GM19452 (cell line): ENCODE results near the gene CHRM1.

Experiments used
- ATAC-seq: cut with Tn5 transposase; IDR thresholded peaks from one replicate; pipeline ENCODE4 v1.9.1; 2021; ENCODE audit not compliant: unreplicated experiment

CHRM1 gene

GRCh38 chr11:62908468-62909072 is 12.6 kb downstream of the CHRM1 start:
- ATAC-seq = no peak

- ATAC-seq = no peak
Measured at GRCh38 chr11:62905927-62906531, 15.1 kb downstream of the CHRM1 start.

- ATAC-seq = no peak
Measured at GRCh38 chr11:62905296-62905695, 15.9 kb downstream of the CHRM1 start.

GRCh38 chr11:62902932-62903331 is 18.2 kb downstream of the CHRM1 start:
- no peak for ATAC-seq

- no peak for ATAC-seq
Measured at GRCh38 chr11:62898027-62898426, 23.1 kb downstream of the CHRM1 start.

GRCh38 chr11:62897311-62897710 is 23.9 kb downstream of the CHRM1 start:
- no peak for ATAC-seq

- ATAC-seq = no peak
Measured at GRCh38 chr11:62896049-62896448, 25.1 kb downstream of the CHRM1 start.

GRCh38 chr11:62895501-62895900 is 25.7 kb downstream of the CHRM1 start:
- ATAC-seq = no peak

- no peak for ATAC-seq
Measured at GRCh38 chr11:62892077-62892922, 28.9 kb downstream of the CHRM1 start.

- ATAC-seq = no peak
Measured at GRCh38 chr11:62889484-62890437, 31.4 kb downstream of the CHRM1 start.

- ATAC-seq = no peak
Measured at GRCh38 chr11:62889126-62889483, 32.1 kb downstream of the CHRM1 start.

- ATAC-seq = no peak
Measured at GRCh38 chr11:62888406-62888805, 32.8 kb downstream of the CHRM1 start.

GRCh38 chr11:62885137-62885750 is 35.9 kb downstream of the CHRM1 start:
- no peak for ATAC-seq

- ATAC-seq = no peak
Measured at GRCh38 chr11:62883673-62884072, 37.5 kb downstream of the CHRM1 start.

GRCh38 chr11:62882788-62883501 is 38.2 kb downstream of the CHRM1 start:
- ATAC-seq = no peak

- no peak for ATAC-seq
Measured at GRCh38 chr11:62882431-62882749, 38.8 kb downstream of the CHRM1 start.

GRCh38 chr11:62881579-62882430 is 39.4 kb downstream of the CHRM1 start:
- ATAC-seq = peak; percentile 49

GRCh38 chr11:62880803-62881578 is 40.2 kb downstream of the CHRM1 start, which contains the start of gene SLC3A2:
Gene SLC3A2, plus strand, starts transcription at chr11:62880896. Its CDS starts 128 bp downstream, at chr11:62881024.
- peak; percentile 73 for ATAC-seq
